Measurements from ENCODE around the gene FUT2. TPM values are rescaled to one million over a fixed set of nuclear protein-coding genes. Genes with fewer than 3 reads are reported as not detected.

Gene FUT2
- total RNA-seq, 4 donors from 2014 or later, result 0.27 to 1.3 TPM; not detected in 2

- 87 to 97% methylated on average over 6 of the region's 6 CpGs for WGBS, 2 donors
- intact Hi-C loops (cut with DNase I), result no loop called here
- H3K27ac ChIP-seq, result no peak overlapping the region
- no peak for DNase-seq
- no peaks in the 10 kb centered on the region for H3K27me3 ChIP-seq
- H3K9me3 ChIP-seq, result no peaks in the 10 kb centered on the region
- no peaks in the 10 kb centered on the region for H3K36me3 ChIP-seq
- peaks cover 0 to 3% of the 10 kb centered on the region in 2 donors for H3K4me1 ChIP-seq
- H3K4me3 ChIP-seq (replicated peaks in 1 of 3), result no peak overlapping the region
- TF ChIP-seq, protein P1, sequence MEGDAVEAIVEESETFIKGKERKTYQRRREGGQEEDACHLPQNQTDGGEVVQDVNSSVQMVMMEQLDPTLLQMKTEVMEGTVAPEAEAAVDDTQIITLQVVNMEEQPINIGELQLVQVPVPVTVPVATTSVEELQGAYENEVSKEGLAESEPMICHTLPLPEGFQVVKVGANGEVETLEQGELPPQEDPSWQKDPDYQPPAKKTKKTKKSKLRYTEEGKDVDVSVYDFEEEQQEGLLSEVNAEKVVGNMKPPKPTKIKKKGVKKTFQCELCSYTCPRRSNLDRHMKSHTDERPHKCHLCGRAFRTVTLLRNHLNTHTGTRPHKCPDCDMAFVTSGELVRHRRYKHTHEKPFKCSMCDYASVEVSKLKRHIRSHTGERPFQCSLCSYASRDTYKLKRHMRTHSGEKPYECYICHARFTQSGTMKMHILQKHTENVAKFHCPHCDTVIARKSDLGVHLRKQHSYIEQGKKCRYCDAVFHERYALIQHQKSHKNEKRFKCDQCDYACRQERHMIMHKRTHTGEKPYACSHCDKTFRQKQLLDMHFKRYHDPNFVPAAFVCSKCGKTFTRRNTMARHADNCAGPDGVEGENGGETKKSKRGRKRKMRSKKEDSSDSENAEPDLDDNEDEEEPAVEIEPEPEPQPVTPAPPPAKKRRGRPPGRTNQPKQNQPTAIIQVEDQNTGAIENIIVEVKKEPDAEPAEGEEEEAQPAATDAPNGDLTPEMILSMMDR (IDR thresholded peaks at IDR 0.05), result no peak
- TF ChIP-seq POLR2A (IDR thresholded peaks at IDR 0.05), result no peak
Observed at GRCh38 chr19:48658483-48658882, 37.3 kb upstream of the FUT2 start.

DNA sequence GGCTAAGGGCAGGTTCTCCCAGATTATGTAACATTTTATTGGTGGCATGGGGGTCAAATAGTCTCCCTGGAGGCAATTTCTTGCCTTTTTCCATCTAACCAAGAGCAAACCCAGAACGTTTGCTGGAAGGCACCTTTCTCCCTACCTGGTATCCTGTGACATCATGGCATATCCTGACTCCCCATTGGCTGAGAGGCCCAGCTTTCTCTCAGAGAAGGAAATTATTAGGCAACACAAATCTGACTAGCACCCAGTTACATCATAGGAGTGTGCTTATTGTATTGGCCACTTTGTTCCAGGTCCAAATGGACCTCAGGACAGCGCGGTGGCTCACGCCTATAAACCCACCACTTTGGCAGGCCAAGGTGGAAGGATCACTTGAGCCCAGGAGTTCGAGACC is 36.0 kb upstream of the FUT2 start:
- Histone ChIP-seq H3K27ac (no peak overlapping the region), H3K36me3 (no peaks in the 10 kb centered on the region), H3K4me3 (replicated peaks in 1 of 3) (no peak overlapping the region), H3K27me3 (no peaks in the 10 kb centered on the region), H3K4me1 (peaks cover 0 to 3% of the 10 kb centered on the region in 2 donors), H3K9me3 (no peaks in the 10 kb centered on the region)
- intact Hi-C loops (cut with DNase I), result no loop called here
- TF ChIP-seq, protein P1 (IDR thresholded peaks at IDR 0.05), result no peak
- TF ChIP-seq POLR2A (IDR thresholded peaks at IDR 0.05), result no peak
- 82 to 84% methylated on average over 5 of the region's 5 CpGs for WGBS, 2 donors
- no peak for DNase-seq

DNA sequence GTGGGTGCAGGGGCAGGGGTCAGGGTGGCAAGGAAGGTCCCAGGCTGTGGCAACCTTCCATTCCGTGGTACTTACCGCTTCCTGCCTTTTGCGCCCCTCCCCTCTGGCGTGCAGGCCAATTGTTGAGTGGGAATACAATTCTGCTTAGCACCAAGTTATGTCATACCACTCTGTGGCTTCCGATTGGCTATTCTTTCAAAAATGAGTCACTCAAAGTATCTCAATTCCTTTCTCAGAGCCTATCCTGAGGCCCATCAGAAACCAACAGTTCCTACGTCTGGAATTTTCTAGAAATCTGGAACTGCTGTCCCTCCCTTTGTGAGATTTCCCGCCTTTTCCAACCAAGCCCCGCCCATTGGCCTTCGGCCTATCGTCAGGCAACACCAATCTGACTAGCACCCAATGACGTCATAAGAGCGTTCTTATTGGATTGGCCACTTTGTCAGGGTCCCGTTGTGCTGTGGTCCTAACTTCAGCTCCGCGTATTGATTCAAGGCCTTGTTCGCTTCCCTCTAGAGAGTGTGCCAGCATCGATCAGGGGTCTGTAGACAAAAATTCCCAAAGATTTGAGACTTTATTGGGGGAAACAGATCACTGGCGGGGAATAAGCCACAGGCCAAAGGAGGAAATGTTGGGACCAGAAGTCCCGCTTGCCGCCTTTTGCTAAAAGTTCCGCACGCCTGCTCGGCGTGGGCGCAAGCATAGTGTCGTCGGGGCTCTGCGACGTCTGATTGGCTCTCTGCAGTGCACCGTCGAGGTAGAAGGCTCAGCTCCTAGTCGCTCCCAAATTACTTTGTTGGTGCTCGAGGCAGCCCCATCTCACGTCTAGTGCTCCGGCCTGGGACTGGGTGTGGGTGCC is 34.7 kb upstream of the FUT2 start:
- no peak overlapping the region for H3K4me3 ChIP-seq (replicated peaks in 1 of 3)
- H3K27me3 ChIP-seq, result no peaks in the 10 kb centered on the region
- peak overlapping the region in 1 of 3 donors; percentile 41 for H3K27ac ChIP-seq
- 68 to 74% methylated on average over 31 to 35 of the region's 35 CpGs for WGBS, 2 donors
- no peak for TF ChIP-seq POLR2A (IDR thresholded peaks at IDR 0.05)
- H3K4me1 ChIP-seq, result peaks cover 0 to 3% of the 10 kb centered on the region in 2 donors
- intact Hi-C loops (cut with DNase I), result no loop called here
- H3K36me3 ChIP-seq, result no peaks in the 10 kb centered on the region
- peak; percentile 72 to 75 for DNase-seq
- no peaks in the 10 kb centered on the region for H3K9me3 ChIP-seq

- TF ChIP-seq POLR2A (IDR thresholded peaks at IDR 0.05), result no peak
- TF ChIP-seq, protein P1 (IDR thresholded peaks at IDR 0.05), result no peak
- no peak overlapping the region for H3K4me3 ChIP-seq (replicated peaks in 1 of 3)
- no peaks in the 10 kb centered on the region for H3K36me3 ChIP-seq
- 90 to 98% methylated on average over 18 to 42 of the region's 50 CpGs for WGBS, 2 donors
- intact Hi-C loops (cut with DNase I), result no loop called here
- no peak overlapping the region for H3K27ac ChIP-seq
- H3K4me1 ChIP-seq, result peaks cover 0 to 3% of the 10 kb centered on the region in 2 donors
- no peaks in the 10 kb centered on the region for H3K27me3 ChIP-seq
- DNase-seq, result no peak
- no peaks in the 10 kb centered on the region for H3K9me3 ChIP-seq
Observed at GRCh38 chr19:48661711-48662090, 34.1 kb upstream of the FUT2 start.

DNA sequence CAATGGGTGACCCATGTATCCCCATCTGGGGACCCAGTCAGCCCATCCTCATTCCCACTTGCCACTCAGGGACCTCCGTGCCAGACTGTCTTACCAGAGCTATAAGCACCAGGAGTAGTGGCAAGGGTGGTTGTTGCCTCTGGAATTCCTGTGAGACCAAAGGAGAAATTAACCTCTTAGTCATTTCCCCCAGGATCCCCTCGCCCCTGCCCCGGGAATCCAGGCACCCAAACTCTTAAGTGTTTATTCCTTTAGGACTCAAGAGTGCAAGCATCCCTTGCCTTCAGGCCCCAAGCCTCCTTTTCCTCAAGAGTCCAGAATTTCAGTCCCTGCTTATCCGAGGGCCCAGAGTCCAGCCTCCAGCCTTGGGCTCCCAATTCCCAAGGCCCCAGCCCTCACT is 32.1 kb upstream of the FUT2 start:
- H3K4me1 ChIP-seq, result peaks cover 0 to 3% of the 10 kb centered on the region in 2 donors
- no peak overlapping the region for H3K27ac ChIP-seq
- no peak for DNase-seq
- H3K9me3 ChIP-seq, result no peaks in the 10 kb centered on the region
- H3K4me3 ChIP-seq (replicated peaks in 1 of 3), result no peak overlapping the region
- TF ChIP-seq, protein P1 (IDR thresholded peaks at IDR 0.05), result no peak
- TF ChIP-seq POLR2A (IDR thresholded peaks at IDR 0.05), result no peak
- WGBS, 2 donors, result 96 to 100% methylated on average over 4 of the region's 4 CpGs
- H3K27me3 ChIP-seq, result no peaks in the 10 kb centered on the region
- intact Hi-C loops (cut with DNase I), result no loop called here
- H3K36me3 ChIP-seq, result no peaks in the 10 kb centered on the region

Data from thyroid gland (tissue), 4 donors.